BJ (cell line): ENCODE data around the gene KRTAP4-4. TPM values are rescaled to one million over a fixed set of nuclear protein-coding genes. Genes with fewer than 3 reads are reported as not detected.
"Not testable (repeated sequence)": the region's sequence is repeated elsewhere in the genome, so short reads cannot be mapped to it uniquely, and the experiment has no call there.

Experiments
- CTCF ChIA-PET: fragments of 350-600 bp; formaldehyde crosslinking; extraction: SDS; loops from one replicate; lab custom pipeline; 2021; ENCODE audit warnings: antibody characterized with exemption, inconsistent platforms; lab: Yijun Ruan, JAX
- POLR2A ChIA-PET: fragments of 300-600 bp; sonication (Branson Sonifier 250); formaldehyde crosslinking; extraction: SDS; loops from one replicate; lab custom pipeline; 2021; ENCODE audit warnings: antibody characterized with exemption; lab: Charles Lee
- DNase-seq: peaks from one replicate; pipeline ENCODE4 v3.0.0-alpha.2; 2011; ENCODE audit warnings: low read depth
- H3K27me3 ChIP-seq: 2 replicates; pipeline ENCODE4 v1.6.0; 2011; ENCODE audit warnings: low read length; ENCODE audit not compliant: control insufficient read depth, insufficient read depth
- H3K36me3 ChIP-seq: 2 replicates; pipeline ENCODE4 v1.5.1; 2011; ENCODE audit warnings: low read length; ENCODE audit not compliant: control insufficient read depth, insufficient read depth
- H3K4me3 ChIP-seq: 2 replicates; pipeline ENCODE4 v1.5.1; 2011; ENCODE audit warnings: low read depth, mild to moderate bottlenecking, control low read depth, low read length
- CTCF ChIP-seq: IDR thresholded peaks from 2 replicates; pipeline ENCODE4 v1.5.1; 2011; ENCODE audit warnings: low read depth, mild to moderate bottlenecking, control low read depth, inconsistent platforms, low read length, moderate library complexity; ENCODE audit not compliant: insufficient read depth
- polyA plus RNA-seq: library from polyadenylated mRNA; depleted of rRNA; stranded (reverse); fragments of >200 nt; gene quantifications from 2 replicates; pipeline ENCODE4 v1.2.3, GENCODE V29; 2011

KRTAP4-4 gene
- polyA plus RNA-seq, 1 experiment, result not detected

- Histone ChIP-seq H3K4me3 (no peak overlapping the region), H3K36me3 (no peaks in the 10 kb centered on the region), H3K27me3 (no peaks in the 10 kb centered on the region)
- no peak for DNase-seq
- no peak for TF ChIP-seq CTCF
- ChIA-PET CTCF (interaction anchor here (0.7 kb wide), 1 partner anchor 248 kb away, joined by 3 read pairs; no protein-coding TSS in a partner anchor), POLR2A (interaction anchor here (0.6 kb wide), 1 partner anchor 78 kb away, joined by 3 read pairs; no protein-coding TSS in a partner anchor)
Observed at GRCh38 chr17:41133880-41134735, 26.4 kb downstream of the KRTAP4-4 start.

GRCh38 chr17:41131979-41132378 lies 28.6 kb downstream of the KRTAP4-4 start:
- no peak for DNase-seq
- POLR2A ChIA-PET, result interaction anchor here (0.6 kb wide), 1 partner anchor 236 kb away, joined by 3 read pairs; no protein-coding TSS in a partner anchor
- CTCF ChIA-PET, result no interaction called here
- no peak for TF ChIP-seq CTCF
- Histone ChIP-seq H3K27me3 (no peaks in the 10 kb centered on the region), H3K36me3 (no peaks in the 10 kb centered on the region), H3K4me3 (no peak overlapping the region)

GRCh38 chr17:41127371-41127770 lies 33.2 kb downstream of the KRTAP4-4 start:
- Histone ChIP-seq H3K4me3 (no peak overlapping the region), H3K36me3 (no peaks in the 10 kb centered on the region), H3K27me3 (no peaks in the 10 kb centered on the region)
- no peak for TF ChIP-seq CTCF
- ChIA-PET CTCF (interaction anchor here (0.6 kb wide), 1 partner anchor 104 kb away, joined by 3 read pairs; no protein-coding TSS in a partner anchor), POLR2A (no interaction called here)
- DNase-seq, result no peak

- TF ChIP-seq CTCF, result no peak
- Histone ChIP-seq H3K27me3 (no peaks in the 10 kb centered on the region), H3K36me3 (no peaks in the 10 kb centered on the region), H3K4me3 (no peak overlapping the region)
- ChIA-PET POLR2A (no interaction called here), CTCF (no interaction called here)
- no peak for DNase-seq
Observed at GRCh38 chr17:41126412-41126811, 34.1 kb downstream of the KRTAP4-4 start.

- H3K27me3 ChIP-seq, result no peaks in the 10 kb centered on the region
- H3K36me3 ChIP-seq, result no peaks in the 10 kb centered on the region
- DNase-seq, result no peak
- TF ChIP-seq CTCF, result no peak
- H3K4me3 ChIP-seq, result no peak overlapping the region
- ChIA-PET CTCF (no interaction called here), POLR2A (no interaction called here)
Observed at GRCh38 chr17:41125064-41125463, 35.5 kb downstream of the KRTAP4-4 start.

- CTCF ChIA-PET, H3K27me3 ChIP-seq, POLR2A ChIA-PET, DNase-seq, H3K36me3 ChIP-seq, H3K4me3 ChIP-seq: not testable (repeated sequence)
Observed at GRCh38 chr17:41123991-41124371, 36.6 kb downstream of the KRTAP4-4 start, which contains the start of gene KRTAP4-12. Gene KRTAP4-12 (minus strand): TSS chr17:41124182. CDS start chr17:41124122, 60 bp downstream.

- H3K4me3 ChIP-seq, DNase-seq, H3K27me3 ChIP-seq, POLR2A ChIA-PET, H3K36me3 ChIP-seq: not testable (repeated sequence)
- CTCF ChIA-PET, result interaction anchor here (0.6 kb wide), 1 partner anchor 254 kb away, joined by 4 read pairs; no protein-coding TSS in a partner anchor
Observed at GRCh38 chr17:41123292-41123990, 37.1 kb downstream of the KRTAP4-4 start.
